GM18858 (cell line): ENCODE results near the gene KRT3.
"Not testable (repeated sequence)": the region's sequence is repeated elsewhere in the genome, so short reads cannot be mapped to it uniquely, and the experiment has no call there.

Experiments used
- ATAC-seq: cut with Tn5 transposase; IDR thresholded peaks from one replicate; pipeline ENCODE4 v1.9.1; 2021; ENCODE audit not compliant: unreplicated experiment

The KRT3 gene

GRCh38 chr12:52763036-52763659 is 32.8 kb downstream of the KRT3 start:
- no peak for ATAC-seq

- no peak for ATAC-seq
Measured at GRCh38 chr12:52761802-52762201, 34.1 kb downstream of the KRT3 start.

GRCh38 chr12:52761218-52761617 is 34.7 kb downstream of the KRT3 start:
- ATAC-seq = not testable (repeated sequence)

GRCh38 chr12:52760623-52761022 is 35.3 kb downstream of the KRT3 start:
- ATAC-seq = no peak

GRCh38 chr12:52759695-52760094 is 36.2 kb downstream of the KRT3 start:
- ATAC-seq = no peak

- ATAC-seq = no peak
Measured at GRCh38 chr12:52759218-52759617, 36.7 kb downstream of the KRT3 start.

- ATAC-seq = no peak
Measured at GRCh38 chr12:52757449-52758176, 38.3 kb downstream of the KRT3 start.

GRCh38 chr12:52756281-52756960 is 39.5 kb downstream of the KRT3 start:
- no peak for ATAC-seq

GRCh38 chr12:52755533-52755932 is 40.4 kb downstream of the KRT3 start:
- ATAC-seq = no peak

- no peak for ATAC-seq
Measured at GRCh38 chr12:52754135-52754534, 41.8 kb downstream of the KRT3 start.

- ATAC-seq = no peak
Measured at GRCh38 chr12:52753283-52753682, 42.6 kb downstream of the KRT3 start.

GRCh38 chr12:52752516-52752915 is 43.4 kb downstream of the KRT3 start:
- ATAC-seq = no peak

GRCh38 chr12:52751795-52752194 is 44.1 kb downstream of the KRT3 start:
- no peak for ATAC-seq

- ATAC-seq = not testable (repeated sequence)
Measured at GRCh38 chr12:52750532-52750931, 45.4 kb downstream of the KRT3 start.

GRCh38 chr12:52749827-52750226 is 46.1 kb downstream of the KRT3 start:
- no peak for ATAC-seq

GRCh38 chr12:52748578-52748977 is 47.3 kb downstream of the KRT3 start:
- no peak for ATAC-seq

- ATAC-seq = no peak
Measured at GRCh38 chr12:52745554-52745953, 50.4 kb downstream of the KRT3 start.

- no peak for ATAC-seq
Measured at GRCh38 chr12:52744493-52745156, 51.3 kb downstream of the KRT3 start.

- no peak for ATAC-seq
Measured at GRCh38 chr12:52742822-52743457, 53.0 kb downstream of the KRT3 start.

GRCh38 chr12:52742196-52742580 is 53.7 kb downstream of the KRT3 start:
- ATAC-seq = no peak
